GM18858 (cell line): Measurements from ENCODE around the gene SH3TC2.
A peak's percentile ranks its signal among the peaks of the same experiment; 100 is the strongest.

Experiments used
- ATAC-seq: cut with Tn5 transposase; IDR thresholded peaks from one replicate; pipeline ENCODE4 v1.9.1; 2021; ENCODE audit not compliant: unreplicated experiment

The SH3TC2 gene

DNA sequence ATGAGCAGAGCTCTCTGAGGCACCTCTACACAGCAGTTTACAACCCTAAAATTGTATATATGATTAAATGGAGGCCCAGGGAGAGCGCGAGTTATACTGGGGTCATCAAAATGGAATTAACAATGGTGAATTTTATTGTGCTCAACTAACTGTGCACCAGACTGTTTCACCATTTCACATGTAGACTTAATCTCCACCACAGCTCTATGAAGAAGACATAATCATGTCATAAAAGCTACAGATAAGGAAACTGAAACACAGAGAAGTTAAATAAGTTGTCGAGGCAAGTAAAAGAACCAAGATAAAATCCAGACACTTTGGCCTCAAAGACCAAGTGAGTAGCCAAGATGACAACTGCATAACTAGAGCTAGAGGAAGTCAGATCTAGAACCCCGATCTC, 1.5 kb downstream of the SH3TC2 start:
- no peak for ATAC-seq

DNA sequence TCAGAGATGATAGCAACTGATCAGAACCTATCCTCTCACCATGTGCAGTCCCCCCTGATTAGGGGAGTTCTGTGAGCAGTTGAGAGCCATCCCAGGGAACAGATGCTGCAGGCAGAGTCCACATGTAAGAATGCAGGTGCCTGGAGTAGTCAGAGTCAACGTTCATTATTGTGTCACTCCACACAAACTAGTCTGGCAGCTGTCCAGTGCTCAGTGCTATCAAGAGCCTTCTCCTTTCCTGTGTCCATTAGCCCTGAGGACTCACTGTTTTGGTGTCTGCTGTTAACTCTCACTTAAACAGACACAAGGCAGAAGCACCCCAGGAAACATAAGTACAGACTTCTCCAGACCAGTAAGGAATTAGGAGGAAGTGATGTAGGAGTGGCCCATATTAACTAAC, 2.5 kb downstream of the SH3TC2 start:
- no peak for ATAC-seq

DNA sequence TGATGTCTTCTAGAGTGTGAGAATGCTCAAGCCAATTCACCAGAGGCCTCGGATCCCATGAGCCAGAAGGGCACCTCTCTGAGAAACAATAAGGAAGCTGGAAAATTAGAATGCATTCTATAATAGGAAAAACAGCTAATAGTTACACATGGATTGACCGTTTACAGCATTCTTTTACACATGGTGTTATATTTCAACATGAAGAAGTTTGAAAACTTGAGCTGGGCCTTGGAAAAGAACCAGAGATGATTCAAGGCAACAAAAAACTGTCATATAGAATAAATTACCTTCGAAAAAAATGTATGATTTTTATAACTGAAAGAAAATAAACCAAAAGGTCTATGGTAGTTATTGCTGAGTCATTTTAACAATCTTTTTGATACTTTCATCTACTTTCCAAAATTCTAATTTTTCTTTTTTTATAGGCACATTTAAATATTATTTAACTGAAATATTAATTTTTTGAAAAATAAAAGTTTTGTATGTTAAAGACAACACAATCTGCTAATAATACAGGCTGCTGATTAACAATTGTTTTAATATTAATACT, 6.2 kb downstream of the SH3TC2 start:
- ATAC-seq: no peak

DNA sequence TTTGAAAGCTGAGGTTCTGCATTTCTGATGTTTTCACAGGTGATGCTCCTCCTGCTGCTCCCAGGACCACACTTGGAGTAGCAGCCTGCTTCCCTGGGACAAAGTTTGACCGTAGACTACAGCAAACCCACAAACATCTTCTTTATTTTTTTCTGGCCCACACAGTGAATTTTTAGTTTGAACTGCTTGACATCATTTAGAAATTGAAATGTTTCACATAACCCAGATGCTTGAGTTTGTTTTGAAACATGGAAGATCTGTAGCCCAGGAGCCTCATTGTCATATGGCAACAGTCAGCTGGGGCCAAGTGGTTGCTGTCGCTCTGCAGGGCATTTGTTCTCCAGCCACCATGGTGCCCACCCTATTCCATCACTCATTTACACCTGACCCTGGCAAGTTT, 8.4 kb downstream of the SH3TC2 start:
- no peak for ATAC-seq

GRCh38 chr5:149053072-149053695, 9.7 kb downstream of the SH3TC2 start:
- no peak for ATAC-seq

- no peak for ATAC-seq
Measured at GRCh38 chr5:149049371-149049781, 13.5 kb downstream of the SH3TC2 start.

GRCh38 chr5:149048811-149049210, 14.1 kb downstream of the SH3TC2 start:
- no peak for ATAC-seq

DNA sequence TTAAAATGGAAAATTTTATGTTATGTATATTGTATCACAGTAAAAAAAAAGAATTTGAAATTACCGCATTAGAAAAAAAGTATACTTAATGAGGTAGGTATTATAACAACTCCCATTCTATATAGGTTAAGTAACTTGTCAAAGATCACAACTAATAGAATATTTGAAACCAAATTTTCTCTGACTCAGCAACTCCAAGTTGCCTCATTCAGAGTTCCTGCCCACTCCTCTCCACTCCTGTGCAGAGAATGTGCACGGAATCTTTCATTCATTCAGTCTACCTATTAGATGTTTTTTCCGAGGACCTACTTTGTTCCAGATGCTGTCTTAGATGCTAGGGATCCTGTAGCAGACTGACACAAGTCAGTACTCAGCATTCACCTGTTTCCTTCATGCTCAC, 15.4 kb downstream of the SH3TC2 start:
- ATAC-seq: no peak

- no peak for ATAC-seq
Measured at GRCh38 chr5:149046196-149046829, 16.5 kb downstream of the SH3TC2 start.

DNA sequence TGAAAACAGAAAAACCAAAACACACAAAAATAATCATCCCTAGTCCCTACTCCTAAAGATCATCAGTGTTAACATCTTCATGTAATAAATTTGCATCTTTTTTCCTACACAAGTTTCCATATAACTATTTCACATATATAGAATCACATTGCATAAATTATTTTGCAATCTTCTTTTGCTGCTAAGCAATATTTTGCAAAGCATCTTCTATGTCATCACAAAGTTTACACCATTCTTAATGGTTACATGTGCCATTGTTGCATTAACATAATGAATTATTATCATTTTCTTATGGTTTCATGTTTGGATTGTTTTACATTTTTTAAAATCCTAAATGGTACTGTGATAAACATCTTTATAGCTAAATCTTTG, 17.8 kb downstream of the SH3TC2 start:
- no peak for ATAC-seq

DNA sequence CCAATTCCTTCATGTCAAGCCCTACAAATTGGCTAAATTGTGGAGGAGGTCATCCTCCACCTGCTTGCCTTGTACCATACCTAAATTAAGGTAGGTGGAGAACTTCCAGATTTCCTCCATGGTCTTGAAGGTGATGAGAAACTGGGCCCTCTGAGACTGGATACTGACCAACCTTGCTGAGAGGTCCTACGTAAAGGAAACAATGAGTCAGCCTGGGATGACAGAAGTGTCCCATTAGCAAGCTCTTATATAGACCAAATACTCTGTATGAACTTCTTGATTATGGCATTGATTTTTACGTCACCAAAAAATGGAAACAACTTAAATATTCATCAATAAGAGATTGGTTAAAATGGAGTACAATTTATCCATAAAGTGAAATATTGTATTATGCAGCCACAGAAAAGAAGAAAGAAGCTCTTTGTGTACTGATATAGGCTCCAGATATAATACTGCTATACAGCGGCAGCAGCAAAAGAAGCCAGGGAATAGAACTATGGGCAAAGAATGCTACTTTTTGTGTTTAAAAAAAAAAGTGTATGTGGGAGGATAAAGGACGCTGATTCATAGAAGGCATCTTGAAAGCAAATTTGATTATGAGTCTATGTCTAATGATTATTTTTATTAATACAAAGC, 18.3 kb downstream of the SH3TC2 start:
- ATAC-seq: no peak

DNA sequence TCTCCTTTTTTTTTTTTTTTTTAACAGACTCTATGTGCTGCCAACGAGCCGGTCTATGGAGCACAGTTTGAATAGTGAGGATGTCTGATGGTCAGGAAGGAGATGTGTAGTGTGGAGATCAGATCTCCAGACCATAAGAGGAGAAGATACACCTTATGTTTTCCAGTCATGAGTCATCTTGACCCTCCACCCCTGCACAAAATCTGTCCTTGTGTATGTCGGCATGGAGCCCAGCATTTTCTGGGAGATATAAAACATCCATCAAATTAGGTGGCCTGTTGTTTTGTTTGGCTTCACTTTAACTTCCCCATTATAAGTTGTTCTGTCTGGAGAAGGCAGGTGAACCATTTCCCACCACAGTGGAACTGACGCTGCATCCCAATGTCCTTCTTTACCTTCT, 19.2 kb downstream of the SH3TC2 start:
- ATAC-seq: no peak

GRCh38 chr5:149042865-149043264, 20.0 kb downstream of the SH3TC2 start:
- ATAC-seq: no peak

DNA sequence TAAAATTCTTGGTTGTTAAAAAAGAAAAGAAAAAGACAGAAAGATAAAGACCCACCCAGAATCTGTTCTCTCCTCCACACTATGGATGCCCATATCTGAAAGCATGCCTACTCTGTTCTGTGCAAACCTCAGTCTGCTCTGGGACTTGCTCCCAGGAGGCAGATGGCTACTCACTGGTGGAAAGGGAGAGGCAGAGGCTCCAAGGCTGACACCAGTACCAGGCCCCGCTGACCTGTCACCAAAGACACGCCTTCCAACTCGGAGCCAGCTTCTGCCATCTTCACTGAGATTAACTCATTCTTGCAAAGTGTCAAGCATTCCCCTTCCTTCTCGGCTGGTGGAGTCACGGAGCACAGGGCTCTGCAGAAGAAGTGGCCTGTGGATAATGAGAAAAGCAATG, 21.6 kb downstream of the SH3TC2 start:
- no peak for ATAC-seq

- no peak for ATAC-seq
Measured at GRCh38 chr5:149040421-149040820, 22.4 kb downstream of the SH3TC2 start.

DNA sequence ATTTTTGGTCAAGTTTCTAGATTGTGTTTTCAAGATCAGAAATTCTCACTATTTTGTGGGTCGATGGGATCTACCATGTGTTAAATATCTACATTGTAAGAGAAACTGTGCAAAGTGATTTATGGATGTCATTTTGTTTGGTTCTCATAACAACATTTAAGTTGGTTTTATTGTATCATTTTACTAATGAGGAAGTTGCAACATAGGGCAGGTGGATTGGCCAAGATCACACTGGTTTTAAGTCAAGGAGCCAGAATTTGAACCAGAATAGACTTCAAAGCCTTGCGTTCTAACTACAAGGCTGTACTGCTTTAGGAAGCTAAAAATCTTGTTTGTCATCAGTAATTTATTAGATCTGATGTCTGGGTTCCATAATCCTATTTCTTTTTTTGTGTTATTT, 23.4 kb downstream of the SH3TC2 start:
- no peak for ATAC-seq

DNA sequence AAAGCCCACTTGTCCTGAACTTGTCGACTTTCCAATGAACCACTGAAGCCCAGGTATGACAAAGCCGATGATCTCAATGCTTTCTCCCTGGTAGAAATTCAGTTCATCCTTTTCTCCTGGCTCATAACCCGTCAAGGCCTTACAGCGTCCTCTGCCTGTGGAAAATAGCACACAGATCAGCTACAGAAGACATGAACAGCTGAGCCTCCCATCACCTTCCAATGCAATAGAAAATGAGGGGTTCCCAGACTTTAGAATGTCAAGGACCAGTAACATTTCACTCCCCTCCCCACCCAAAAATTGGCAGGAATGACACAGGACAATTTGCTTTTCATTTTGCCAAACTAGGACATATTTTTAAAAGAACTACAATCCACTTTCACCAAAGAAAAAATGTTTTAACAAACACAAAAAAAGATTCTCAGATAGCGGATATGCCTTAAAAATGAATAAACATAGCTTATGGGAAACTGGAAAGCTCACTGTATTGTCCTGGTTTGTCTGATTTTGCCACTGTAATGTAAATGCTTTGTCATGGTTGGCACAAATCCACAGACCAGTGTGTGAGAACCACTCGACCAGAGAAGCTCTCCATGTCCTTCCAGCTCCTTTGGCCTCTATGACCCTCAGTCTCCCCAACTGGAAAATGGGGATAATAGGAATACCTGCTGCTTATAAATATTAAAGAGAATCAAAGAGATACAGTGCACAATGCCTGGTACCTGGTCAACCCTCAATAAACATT, 24.4 kb downstream of the SH3TC2 start:
- no peak for ATAC-seq

DNA sequence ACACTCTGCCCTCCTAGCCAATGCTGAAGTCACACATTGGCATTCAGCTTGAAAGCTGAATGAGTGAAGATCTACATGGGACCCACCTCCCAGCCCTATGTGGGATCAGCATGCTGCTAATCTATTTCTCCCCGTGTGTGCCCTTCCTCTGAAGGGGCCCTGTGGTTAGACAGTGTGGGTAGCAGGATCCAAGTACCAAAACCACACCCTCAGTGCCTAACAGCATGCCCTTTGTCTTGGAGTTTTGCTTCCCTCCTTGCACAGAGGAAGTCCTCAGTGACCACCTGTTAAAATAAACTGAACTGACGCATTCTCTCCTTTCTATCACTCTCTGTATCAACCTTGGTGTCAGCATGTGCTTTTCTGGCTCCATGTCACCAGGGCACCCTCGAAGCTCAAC, 25.0 kb downstream of the SH3TC2 start:
- ATAC-seq: no peak

- no peak for ATAC-seq
Measured at GRCh38 chr5:149036970-149037369, 25.9 kb downstream of the SH3TC2 start.

DNA sequence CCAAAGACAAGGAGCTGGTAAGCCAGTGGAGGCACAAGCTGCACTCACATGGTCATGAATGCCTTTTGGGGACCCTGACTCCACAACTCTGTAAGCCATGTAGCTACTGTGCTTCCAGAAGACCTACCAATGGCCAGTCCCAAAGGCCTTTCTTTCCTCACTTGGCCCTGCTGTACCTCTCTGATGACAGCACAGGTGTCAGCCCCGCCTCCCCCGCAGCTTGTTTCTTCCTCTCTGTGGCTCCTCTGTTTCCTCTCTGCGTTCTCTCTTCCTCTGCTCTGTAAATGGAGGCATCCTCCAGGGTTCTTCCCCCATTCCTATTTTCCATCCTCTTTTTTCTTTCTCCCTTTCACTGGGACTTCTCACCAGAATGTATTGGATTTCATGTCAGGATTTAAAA, 26.7 kb downstream of the SH3TC2 start:
- ATAC-seq: no peak

DNA sequence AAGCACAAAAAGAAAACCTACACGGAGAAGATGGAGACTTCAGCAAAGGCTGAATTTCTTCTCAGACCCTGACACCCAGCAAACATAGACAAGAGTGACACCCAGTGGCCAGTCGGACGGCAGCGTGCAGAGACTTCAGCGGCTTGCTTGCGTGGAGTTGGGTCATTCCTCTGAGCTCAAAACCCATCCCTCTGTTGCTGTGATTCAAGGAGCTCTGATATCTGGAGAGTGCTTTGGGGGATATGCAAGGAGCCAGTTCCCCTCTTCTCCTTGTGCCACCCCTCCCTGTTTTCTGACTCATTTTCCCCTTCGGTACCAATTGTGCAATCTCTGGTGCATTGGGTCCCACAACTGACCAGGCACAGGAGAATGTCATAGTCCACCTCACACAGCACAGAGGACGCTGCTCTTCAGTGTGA, 27.5 kb downstream of the SH3TC2 start:
- peak; percentile 88 for ATAC-seq
